SK-N-SH treated with all-trans-retinoic acid at 6 μM for 48 hours (cell line): ENCODE results near the gene TMEM164.

Experiments used
- ARNTL ChIP-seq: fragments of 450-650 bp; formaldehyde crosslinking; IDR thresholded peaks from 2 replicates; pipeline ENCODE4 v1.5.0; 2020; ENCODE audit warnings: low read depth, mild to moderate bottlenecking, moderate library complexity, borderline replicate concordance
- BACH2 ChIP-seq: fragments of 250-450 bp; sonication (Bioruptor Pico); IDR thresholded peaks from 2 replicates; pipeline ENCODE4 v1.9.0; 2021; ENCODE audit warnings: mild to moderate bottlenecking, borderline replicate concordance
- CREB5 ChIP-seq: fragments of 250-450 bp; sonication (Bioruptor Pico); IDR thresholded peaks from 2 replicates; pipeline ENCODE4 v1.5.1; 2020; ENCODE audit warnings: low read depth, mild to moderate bottlenecking, moderate library complexity
- ESRRG ChIP-seq: fragments of 250-450 bp; sonication (Bioruptor Pico); IDR thresholded peaks from 2 replicates; pipeline ENCODE4 v1.6.1; 2021; ENCODE audit warnings: mild to moderate bottlenecking
- OSR1 ChIP-seq: fragments of 250-450 bp; sonication (Bioruptor Pico); IDR thresholded peaks from 2 replicates; pipeline ENCODE4 v1.8.0; 2022; ENCODE audit warnings: moderate library complexity, mild to moderate bottlenecking, inconsistent platforms
- PATZ1 ChIP-seq: fragments of 250-450 bp; sonication (Bioruptor Pico); IDR thresholded peaks from 2 replicates; pipeline ENCODE4 v1.8.0; 2020; ENCODE audit warnings: mild to moderate bottlenecking, moderate library complexity, borderline replicate concordance
- POU6F1 ChIP-seq: fragments of 250-450 bp; sonication (Bioruptor Pico); IDR thresholded peaks from 2 replicates; pipeline ENCODE4 v1.8.0; 2021; ENCODE audit warnings: low read depth, mild to moderate bottlenecking, moderate library complexity, borderline replicate concordance
- RARB ChIP-seq: fragments of 250-450 bp; sonication (Bioruptor Pico); IDR thresholded peaks from 2 replicates; pipeline ENCODE4 v1.8.0; 2021; ENCODE audit warnings: mild to moderate bottlenecking, moderate library complexity
- SNAI2 ChIP-seq: fragments of 250-450 bp; sonication (Bioruptor Pico); IDR thresholded peaks from 2 replicates; pipeline ENCODE4 v1.5.0; 2020; ENCODE audit warnings: mild to moderate bottlenecking, moderate library complexity
- TCF4 ChIP-seq: fragments of 250-450 bp; sonication (Bioruptor Pico); IDR thresholded peaks from 2 replicates; pipeline ENCODE4 v1.8.0; 2021; ENCODE audit warnings: mild to moderate bottlenecking, moderate library complexity, borderline replicate concordance
- TOX ChIP-seq: fragments of 250-450 bp; sonication (Bioruptor Pico); IDR thresholded peaks from 2 replicates; pipeline ENCODE4 v1.8.0; 2021; ENCODE audit warnings: mild to moderate bottlenecking, moderate library complexity, borderline replicate concordance
- ZFP3 ChIP-seq: fragments of 250-450 bp; sonication (Bioruptor Pico); IDR thresholded peaks from 2 replicates; pipeline ENCODE4 v1.5.0; 2020; ENCODE audit warnings: mild to moderate bottlenecking, moderate library complexity
- ZFP30 ChIP-seq: fragments of 450-650 bp; formaldehyde crosslinking; IDR thresholded peaks from 2 replicates; pipeline ENCODE4 v1.5.0; 2022; ENCODE audit warnings: mild to moderate bottlenecking, moderate library complexity
- ZNF565 ChIP-seq: fragments of 450-650 bp; formaldehyde crosslinking; conservative IDR thresholded peaks from 2 replicates; pipeline ENCODE4 v1.5.0; 2020; ENCODE audit warnings: low read depth, mild to moderate bottlenecking, moderate library complexity

- no peak for TF ChIP-seq ZNF565 (CRISPR knock-in tag)
- TF ChIP-seq BACH2 (CRISPR knock-in tag): no peak
- no peak for TF ChIP-seq TOX (CRISPR knock-in tag)
- TF ChIP-seq PATZ1: no peak
- no peak for TF ChIP-seq ZFP3
- no peak for TF ChIP-seq ESRRG (CRISPR knock-in tag)
- TF ChIP-seq OSR1: no peak
- no peak for TF ChIP-seq SNAI2 (CRISPR knock-in tag)
- TF ChIP-seq ZFP30: no peak
- no peak for TF ChIP-seq CREB5 (CRISPR knock-in tag)
- no peak for TF ChIP-seq ARNTL
- no peak for TF ChIP-seq RARB
- peak; percentile 21; the same call in 1 of the 2 replicates for TF ChIP-seq TCF4 (CRISPR knock-in tag)
- no peak for TF ChIP-seq POU6F1 (CRISPR knock-in tag)
These were observed 5.2 kb downstream of the TMEM164 start for GRCh38 chrX:110008011-110008635.
